ENCODE results near the gene LHFPL3.

GRCh38 chr7:104922182-104923009 lies 594.0 kb downstream of the LHFPL3 start:
- TF ChIP-seq CTCF (IDR thresholded peaks at IDR 0.05; ENCODE audit: low read depth, low read length) (no peak), MAX (IDR thresholded peaks at IDR 0.05; ENCODE audit: low read depth, low read length) (no peak)
